ENCODE data around the gene ZNF593. TPM values are rescaled to one million over a fixed set of nuclear protein-coding genes. Genes with fewer than 3 reads are reported as not detected.
A peak's percentile ranks its signal among the peaks of the same experiment; 100 is the strongest.

ZNF593 gene
- total and polyA plus RNA-seq, 9 of the 15 experiments (the other 6 are each of a cell fraction or from before 2014, with no cell fraction given) = 9.8 to 334 (median 48.2) TPM

GRCh38 chr1:26145041-26145959 is 24.4 kb upstream of the ZNF593 start (continued):
- TF ChIP-seq TAF7 (tag; IDR thresholded peaks at IDR 0.05) (no peak), ZNF586 (CRISPR knock-in tag; conservative IDR thresholded peaks at IDR 0.05) (no peak), ZNF124 (CRISPR knock-in tag; IDR thresholded peaks at IDR 0.05) (no peak), ZNF23 (CRISPR knock-in tag; IDR thresholded peaks at IDR 0.05) (no peak), ZNF740 (CRISPR knock-in tag; IDR thresholded peaks at IDR 0.05) (no peak), ZNF740 (tag; IDR thresholded peaks at IDR 0.05) (no peak), YY1 (IDR thresholded peaks at IDR 0.05; ENCODE audit: borderline replicate concordance in 1 of 3, control insufficient read depth in 1 of 3, extremely low read depth in 1 of 3, insufficient read depth in 3 of 3, insufficient read length in 1 of 3, insufficient replicate concordance in 2 of 3, low read depth in 1 of 3, low read length in 2 of 3) (no peak), ETV5 (CRISPR knock-in tag; IDR thresholded peaks at IDR 0.05; ENCODE audit: low read depth) (peak; percentile 52; the same call in 1 of the 2 replicates), FUS (optimal IDR thresholded peaks at IDR 0.05; ENCODE audit: low read depth, low read length) (no peak), SAFB (IDR thresholded peaks at IDR 0.05; ENCODE audit: borderline replicate concordance, low read depth, low read length) (no peak), RFX1 (IDR thresholded peaks at IDR 0.05) (no peak), CC2D1A (IDR thresholded peaks at IDR 0.05) (peak; percentile 91), CBX5 (IDR thresholded peaks at IDR 0.05; ENCODE audit: borderline replicate concordance, low read depth) (no peak), SAFB2 (IDR thresholded peaks at IDR 0.05; ENCODE audit: borderline replicate concordance, low read depth, low read length, severe bottlenecking) (no peak), CBX1 (IDR thresholded peaks at IDR 0.05; ENCODE audit: low read depth) (no peak), ZNF384 (IDR thresholded peaks at IDR 0.05; ENCODE audit: low read depth, low read length) (no peak), ZNF639 (CRISPR knock-in tag; conservative IDR thresholded peaks at IDR 0.05 in 1 of 2, IDR thresholded peaks at IDR 0.05 in 1 of 2) (no peak), TEAD1 (CRISPR knock-in tag; IDR thresholded peaks at IDR 0.05) (0 out of 4 replicates have a peak, but pooled peaks of 1 of the 2 experiments have one; percentile 11), ZNF133 (CRISPR knock-in tag; IDR thresholded peaks at IDR 0.05) (no peak)
- TF ChIP-seq, protein P1, sequence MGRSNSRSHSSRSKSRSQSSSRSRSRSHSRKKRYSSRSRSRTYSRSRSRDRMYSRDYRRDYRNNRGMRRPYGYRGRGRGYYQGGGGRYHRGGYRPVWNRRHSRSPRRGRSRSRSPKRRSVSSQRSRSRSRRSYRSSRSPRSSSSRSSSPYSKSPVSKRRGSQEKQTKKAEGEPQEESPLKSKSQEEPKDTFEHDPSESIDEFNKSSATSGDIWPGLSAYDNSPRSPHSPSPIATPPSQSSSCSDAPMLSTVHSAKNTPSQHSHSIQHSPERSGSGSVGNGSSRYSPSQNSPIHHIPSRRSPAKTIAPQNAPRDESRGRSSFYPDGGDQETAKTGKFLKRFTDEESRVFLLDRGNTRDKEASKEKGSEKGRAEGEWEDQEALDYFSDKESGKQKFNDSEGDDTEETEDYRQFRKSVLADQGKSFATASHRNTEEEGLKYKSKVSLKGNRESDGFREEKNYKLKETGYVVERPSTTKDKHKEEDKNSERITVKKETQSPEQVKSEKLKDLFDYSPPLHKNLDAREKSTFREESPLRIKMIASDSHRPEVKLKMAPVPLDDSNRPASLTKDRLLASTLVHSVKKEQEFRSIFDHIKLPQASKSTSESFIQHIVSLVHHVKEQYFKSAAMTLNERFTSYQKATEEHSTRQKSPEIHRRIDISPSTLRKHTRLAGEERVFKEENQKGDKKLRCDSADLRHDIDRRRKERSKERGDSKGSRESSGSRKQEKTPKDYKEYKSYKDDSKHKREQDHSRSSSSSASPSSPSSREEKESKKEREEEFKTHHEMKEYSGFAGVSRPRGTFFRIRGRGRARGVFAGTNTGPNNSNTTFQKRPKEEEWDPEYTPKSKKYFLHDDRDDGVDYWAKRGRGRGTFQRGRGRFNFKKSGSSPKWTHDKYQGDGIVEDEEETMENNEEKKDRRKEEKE (IDR thresholded peaks at IDR 0.05; ENCODE audit: borderline replicate concordance in 1 of 2, control insufficient read depth in 1 of 2, low read depth in 2 of 2, low read length in 1 of 2) = no peak
